HCT116 (cell line): ENCODE data around the gene SCCPDH.

Experiments used
- CTCF ChIP-seq, 3 experiments: fragments of 200-600 bp in 1 of 3; sonication (generic) in 1 of 3; IDR thresholded peaks in 2 of 3; conservative IDR thresholded peaks in 1 of 3; 2 replicates each; pipeline ENCODE4 v1.5.1; 2012 to 2017; ENCODE audit warnings: low read depth in 2 of 3, low read length in 2 of 3, antibody characterized with exemption in 1 of 3, borderline replicate concordance in 1 of 3, control low read depth in 1 of 3, mild to moderate bottlenecking in 1 of 3, mixed read lengths in 1 of 3, mixed run types in 1 of 3, moderate library complexity in 1 of 3; ENCODE audit not compliant: insufficient read depth in 1 of 3
- EZH2 ChIP-seq: fragments of 200-600 bp; sonication (generic); IDR thresholded peaks from 2 replicates; pipeline ENCODE4 v1.6.1; 2017; ENCODE audit warnings: antibody characterized with exemption, mixed run types
- MAX ChIP-seq: IDR thresholded peaks from 2 replicates; pipeline ENCODE4 v1.6.1; 2012

- TF ChIP-seq CTCF (IDR thresholded peaks at IDR 0.05 in 2 of 3, conservative IDR thresholded peaks at IDR 0.05 in 1 of 3; ENCODE audit: borderline replicate concordance in 1 of 3, insufficient read depth in 1 of 3, low read depth in 2 of 3, low read length in 2 of 3) (no peak), EZH2 (no peak), MAX (no peak)
These were observed 32.4 kb upstream of the SCCPDH start for GRCh38 chr1:246691622-246692495.
